ENCODE results near the gene PRKAR2B. TPM values are rescaled to one million over a fixed set of nuclear protein-coding genes. Genes with fewer than 3 reads are reported as not detected.

PRKAR2B gene
- total RNA-seq, 1 donor from 2014 or later, result 21.8 TPM

DNA sequence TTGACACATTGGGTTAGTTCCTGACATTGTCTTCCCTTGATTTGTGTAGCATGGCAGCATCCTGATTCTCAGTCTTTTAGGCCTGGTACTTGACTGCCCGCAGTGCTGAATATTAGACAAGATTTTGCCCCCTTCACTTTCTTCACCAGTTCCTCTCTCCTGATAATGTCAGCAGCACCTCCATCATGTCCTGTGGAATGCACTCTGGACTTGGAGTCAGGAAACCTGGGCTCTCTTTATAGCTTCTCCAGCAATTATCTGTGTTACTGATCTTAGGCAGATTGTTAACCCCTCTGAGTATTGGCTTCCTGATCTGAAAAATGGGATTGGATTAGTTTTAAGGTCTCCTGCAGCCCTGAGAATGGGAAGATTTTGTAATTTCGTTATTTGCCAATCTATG is 143.3 kb downstream of the PRKAR2B start:
- no peak for DNase-seq
- Histone ChIP-seq H3K4me1 (peaks cover 30% of the 10 kb centered on the region), H3K27ac (replicated peaks) (no peak overlapping the region), H3K36me3 (peaks cover 100% of the 10 kb centered on the region), H3K27me3 (ENCODE audit: low read depth) (no peaks in the 10 kb centered on the region), H3K9me3 (replicated peaks) (no peaks in the 10 kb centered on the region), H3K4me3 (no peak overlapping the region)
- intact Hi-C loops (cut with micrococcal nuclease), result no loop called here
- TF ChIP-seq, protein P1, sequence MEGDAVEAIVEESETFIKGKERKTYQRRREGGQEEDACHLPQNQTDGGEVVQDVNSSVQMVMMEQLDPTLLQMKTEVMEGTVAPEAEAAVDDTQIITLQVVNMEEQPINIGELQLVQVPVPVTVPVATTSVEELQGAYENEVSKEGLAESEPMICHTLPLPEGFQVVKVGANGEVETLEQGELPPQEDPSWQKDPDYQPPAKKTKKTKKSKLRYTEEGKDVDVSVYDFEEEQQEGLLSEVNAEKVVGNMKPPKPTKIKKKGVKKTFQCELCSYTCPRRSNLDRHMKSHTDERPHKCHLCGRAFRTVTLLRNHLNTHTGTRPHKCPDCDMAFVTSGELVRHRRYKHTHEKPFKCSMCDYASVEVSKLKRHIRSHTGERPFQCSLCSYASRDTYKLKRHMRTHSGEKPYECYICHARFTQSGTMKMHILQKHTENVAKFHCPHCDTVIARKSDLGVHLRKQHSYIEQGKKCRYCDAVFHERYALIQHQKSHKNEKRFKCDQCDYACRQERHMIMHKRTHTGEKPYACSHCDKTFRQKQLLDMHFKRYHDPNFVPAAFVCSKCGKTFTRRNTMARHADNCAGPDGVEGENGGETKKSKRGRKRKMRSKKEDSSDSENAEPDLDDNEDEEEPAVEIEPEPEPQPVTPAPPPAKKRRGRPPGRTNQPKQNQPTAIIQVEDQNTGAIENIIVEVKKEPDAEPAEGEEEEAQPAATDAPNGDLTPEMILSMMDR (IDR thresholded peaks at IDR 0.05; ENCODE audit: borderline replicate concordance), result no peak

DNA sequence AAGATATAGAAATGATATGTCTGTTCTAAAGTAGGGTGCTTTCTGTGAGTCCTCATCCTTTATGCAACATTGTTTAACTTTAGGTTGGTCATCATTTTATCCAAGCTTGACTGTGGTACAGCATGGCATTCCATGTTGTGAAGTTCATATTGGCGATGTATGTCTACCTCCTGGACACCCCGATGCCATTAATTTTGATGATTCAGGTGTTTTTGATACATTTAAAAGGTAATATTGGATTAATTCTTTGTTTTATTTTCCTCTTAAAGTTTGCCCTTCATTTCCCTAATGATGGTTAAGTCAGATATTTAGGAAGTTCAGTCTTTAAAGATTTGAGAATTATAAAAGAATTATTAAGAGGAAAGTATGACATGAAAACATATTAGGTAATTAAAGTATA is 145.6 kb downstream of the PRKAR2B start:
- no peak overlapping the region for H3K27ac ChIP-seq (replicated peaks)
- peaks cover 28% of the 10 kb centered on the region for H3K4me1 ChIP-seq
- no peak overlapping the region for H3K4me3 ChIP-seq
- intact Hi-C loops (cut with micrococcal nuclease), result no loop called here
- peaks cover 85% of the 10 kb centered on the region for H3K36me3 ChIP-seq
- no peaks in the 10 kb centered on the region for H3K9me3 ChIP-seq (replicated peaks)
- no peaks in the 10 kb centered on the region for H3K27me3 ChIP-seq (ENCODE audit: low read depth)
- DNase-seq, result no peak
- TF ChIP-seq, protein P1 (IDR thresholded peaks at IDR 0.05; ENCODE audit: borderline replicate concordance), result no peak

DNA sequence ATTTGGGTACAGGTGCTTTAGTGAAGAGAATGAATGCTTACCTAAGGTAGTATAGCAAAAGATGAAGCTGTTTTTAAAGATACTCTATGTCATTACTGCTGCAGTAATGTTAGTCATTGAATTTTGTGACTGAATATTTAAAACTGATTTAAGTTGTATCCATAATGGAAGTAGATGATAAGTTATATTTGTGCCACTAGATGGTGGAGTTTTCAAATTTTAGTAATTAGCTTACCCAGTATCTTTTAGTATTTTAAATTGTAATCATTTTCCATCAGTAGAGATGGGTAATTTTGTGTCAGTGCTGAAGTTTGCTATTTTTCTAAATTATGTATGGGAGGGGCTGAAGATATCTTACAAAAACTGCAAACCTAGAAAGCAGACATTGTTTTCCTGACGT is 149.5 kb downstream of the PRKAR2B start:
- intact Hi-C loops (cut with micrococcal nuclease), result no loop called here

DNA sequence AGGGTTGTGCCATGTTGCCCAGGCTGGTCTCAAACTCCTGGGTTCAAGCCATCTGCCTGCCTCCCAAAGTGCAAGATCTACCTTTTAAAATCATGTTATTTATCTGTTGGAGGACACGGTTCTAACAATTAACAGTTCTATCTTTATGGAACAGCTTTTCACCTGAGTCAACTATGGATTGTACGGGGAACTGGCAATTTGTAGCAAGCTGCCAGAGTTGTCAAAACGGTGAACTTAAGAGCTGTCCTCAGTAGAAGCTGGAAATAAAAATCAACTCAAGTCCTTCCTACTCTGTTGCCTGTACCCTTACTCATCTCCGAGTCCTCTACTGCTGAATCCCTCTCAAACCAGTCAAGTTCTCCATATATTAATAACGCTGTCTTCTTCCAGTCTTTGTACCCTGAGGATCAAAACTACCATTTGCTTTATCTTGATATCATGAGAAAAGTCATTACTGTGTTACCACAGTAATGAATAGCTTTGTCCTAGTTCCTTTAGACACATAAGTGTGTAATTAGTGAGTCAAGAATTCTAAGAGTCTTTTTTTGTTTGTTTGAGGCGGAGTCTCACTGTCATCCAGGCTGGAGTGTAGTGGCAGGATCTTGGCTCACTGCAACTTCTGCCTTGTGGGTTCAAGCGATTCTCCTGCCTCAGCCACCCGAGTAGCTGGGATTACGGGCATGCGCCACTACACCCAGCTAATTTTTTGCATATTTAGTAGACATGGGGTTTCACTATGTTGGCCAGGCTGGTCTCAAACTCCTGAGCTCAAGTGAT is 152.5 kb downstream of the PRKAR2B start:
- no peaks in the 10 kb centered on the region for H3K27me3 ChIP-seq (ENCODE audit: low read depth)
- H3K9me3 ChIP-seq (replicated peaks), result no peaks in the 10 kb centered on the region
- no peak overlapping the region for H3K27ac ChIP-seq (replicated peaks)
- TF ChIP-seq, protein P1 (IDR thresholded peaks at IDR 0.05; ENCODE audit: borderline replicate concordance), result no peak
- no peak overlapping the region for H3K4me3 ChIP-seq
- H3K36me3 ChIP-seq, result peaks cover 84% of the 10 kb centered on the region
- DNase-seq, result no peak
- peaks cover 25% of the 10 kb centered on the region for H3K4me1 ChIP-seq
- intact Hi-C loops (cut with micrococcal nuclease), result no loop called here

More for the DNA sequence above, 149.5 kb downstream of the PRKAR2B start:
- H3K4me3 ChIP-seq, result no peak overlapping the region
- peaks cover 84% of the 10 kb centered on the region for H3K36me3 ChIP-seq
- H3K27ac ChIP-seq (replicated peaks), result peak overlapping the region; percentile 38
- no peaks in the 10 kb centered on the region for H3K27me3 ChIP-seq (ENCODE audit: low read depth)
- no peaks in the 10 kb centered on the region for H3K9me3 ChIP-seq (replicated peaks)
- no peak for DNase-seq
- peaks cover 20% of the 10 kb centered on the region for H3K4me1 ChIP-seq
- TF ChIP-seq, protein P1 (IDR thresholded peaks at IDR 0.05; ENCODE audit: borderline replicate concordance), result peak; percentile 20

DNA sequence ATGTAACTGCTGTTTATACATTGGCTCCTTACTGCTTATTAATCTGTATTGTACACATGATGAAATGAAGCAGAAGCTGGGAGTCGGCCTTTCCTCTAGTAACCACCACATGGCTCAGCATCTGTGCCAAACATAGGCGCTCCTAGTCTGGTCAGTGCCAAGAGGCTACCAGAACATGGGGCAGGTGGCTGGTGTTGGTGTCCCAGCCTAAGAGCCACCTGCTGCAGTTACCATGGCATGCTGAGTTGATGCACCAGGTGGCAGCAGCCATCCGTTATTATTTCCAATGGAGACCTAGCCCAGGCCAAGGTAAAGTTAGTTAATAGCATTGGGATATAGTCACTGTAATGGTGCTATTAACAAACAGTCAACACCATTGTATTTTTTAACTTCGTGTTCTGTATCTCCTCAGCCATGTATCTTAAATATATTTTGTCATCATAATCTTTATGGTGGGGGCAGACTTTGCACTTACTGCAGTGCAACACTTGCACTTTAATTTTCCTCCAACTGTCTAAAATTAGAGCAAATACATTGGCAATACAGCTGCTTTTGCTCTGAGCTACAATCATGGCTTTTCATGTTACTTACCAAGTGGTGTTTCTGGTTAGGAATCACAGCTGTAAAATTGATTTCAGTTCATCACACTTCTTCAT is 157.4 kb downstream of the PRKAR2B start:
- TF ChIP-seq, protein P1 (IDR thresholded peaks at IDR 0.05; ENCODE audit: borderline replicate concordance), result peak; percentile 71
- Histone ChIP-seq H3K27ac (replicated peaks) (peak overlapping the region; percentile 67), H3K27me3 (ENCODE audit: low read depth) (no peaks in the 10 kb centered on the region), H3K36me3 (peaks cover 94% of the 10 kb centered on the region), H3K4me1 (peaks cover 25% of the 10 kb centered on the region), H3K4me3 (no peak overlapping the region), H3K9me3 (replicated peaks) (no peaks in the 10 kb centered on the region)
- peak; percentile 60 for DNase-seq
- intact Hi-C loops (cut with micrococcal nuclease), result loop anchor here (10.0 kb wide), 2 partner anchors 83 to 263 kb away; no protein-coding TSS in a partner anchor

Data from left ventricle myocardium inferior (tissue), 1 donor.